OCI-LY3 (cell line): Measurements from ENCODE around the gene CYBB.

Experiments
- H2AFZ ChIP-seq: fragments of 200-600, 300-600 bp; shearing (Covaris generic); 2 replicates; pipeline ENCODE4 v1.6.0; 2014; ENCODE audit warnings: antibody characterized with exemption, low read depth, low read length
- H3K27ac ChIP-seq: fragments of 200-600, 300-600 bp; sonication (generic); 2 replicates; pipeline ENCODE4 v1.5.1; 2014; ENCODE audit warnings: mild to moderate bottlenecking, low read length, moderate library complexity, mixed read lengths
- H3K27me3 ChIP-seq: fragments of 200-600, 300-600 bp; sonication (generic); 2 replicates; pipeline ENCODE4 v1.6.1; 2014; ENCODE audit warnings: low read depth, low read length, mixed read lengths
- H3K36me3 ChIP-seq: fragments of 200-600, 300-600 bp; sonication (generic); replicated peaks from 2 replicates; pipeline ENCODE3; 2014; ENCODE audit warnings: low read depth, low read length, mixed read lengths
- H3K4me1 ChIP-seq: fragments of 300-600, 200-600 bp; sonication (generic); 2 replicates; pipeline ENCODE4 v1.6.1; 2014; ENCODE audit warnings: low read length, mixed read lengths
- H3K4me2 ChIP-seq: fragments of 200-600, 300-600 bp; sonication (generic); 2 replicates; pipeline ENCODE4 v1.6.1; 2014; ENCODE audit warnings: low read length, mixed read lengths
- H3K4me3 ChIP-seq: fragments of 300-600, 200-600 bp; sonication (generic); 2 replicates; pipeline ENCODE4 v1.5.1; 2014; ENCODE audit warnings: antibody characterized with exemption, mild to moderate bottlenecking, low read length, moderate library complexity
- H3K79me2 ChIP-seq: fragments of 300-600, 200-600 bp; shearing (Covaris generic); 2 replicates; pipeline ENCODE4 v1.6.1; 2014; ENCODE audit warnings: mild to moderate bottlenecking, low read length, mixed read lengths
- H3K9ac ChIP-seq: fragments of 300-600, 200-600 bp; shearing (Covaris generic); 2 replicates; pipeline ENCODE4 v1.6.0; 2014; ENCODE audit warnings: mild to moderate bottlenecking, low read length, moderate library complexity
- H3K9me3 ChIP-seq: fragments of 200-600, 300-600 bp; shearing (Covaris generic); 2 replicates; pipeline ENCODE4 v1.6.1; 2014; ENCODE audit warnings: low read length, mixed read lengths; ENCODE audit not compliant: insufficient read depth
- H4K20me1 ChIP-seq: fragments of 200-600, 300-600 bp; sonication (generic); 2 replicates; pipeline ENCODE4 v1.6.1; 2016; ENCODE audit warnings: low read length, mixed read lengths; ENCODE audit not compliant: insufficient read depth
- CTCF ChIP-seq: fragments of 200-600, 300-600 bp; sonication (generic); IDR thresholded peaks from 2 replicates; pipeline ENCODE4 v1.5.1; 2014; ENCODE audit warnings: antibody characterized with exemption, low read length, low read depth
- EZH2phosphoT487 ChIP-seq: fragments of 200-600 bp; shearing (Covaris generic); IDR thresholded peaks from 2 replicates; pipeline ENCODE4 v1.6.1; 2018; ENCODE audit warnings: antibody characterized with exemption, mixed run types, low read depth

The CYBB gene

GRCh38 chrX:37746951-37747350 is 32.9 kb upstream of the CYBB start:
- Histone ChIP-seq H3K4me2 (peak overlapping the region; percentile 85), H2AFZ (no peak overlapping the region)

GRCh38 chrX:37752281-37752680 is 27.6 kb upstream of the CYBB start:
- Histone ChIP-seq H3K27ac (no peak overlapping the region), H3K36me3 (no peaks in the 10 kb centered on the region), H3K4me2 (no peak overlapping the region), H3K4me1 (peaks cover 60% of the 10 kb centered on the region), H3K9me3 (no peaks in the 10 kb centered on the region), H3K27me3 (no peaks in the 10 kb centered on the region), H3K79me2 (no peaks in the 10 kb centered on the region), H3K9ac (no peak overlapping the region), H2AFZ (no peak overlapping the region), H3K4me3 (no peak overlapping the region), H4K20me1 (no peaks in the 10 kb centered on the region)
- TF ChIP-seq CTCF = no peak
- TF ChIP-seq EZH2phosphoT487 = no peak

More at GRCh38 chrX:37746951-37747350, 32.9 kb upstream of the CYBB start:
- H3K9me3 ChIP-seq = no peaks in the 10 kb centered on the region
- TF ChIP-seq EZH2phosphoT487 = no peak
- no peak for TF ChIP-seq CTCF
- peak overlapping the region; percentile 99 for H3K27ac ChIP-seq
- peak overlapping the region; percentile 55; the same call in 1 of the 2 replicates for H3K4me3 ChIP-seq
- no peaks in the 10 kb centered on the region for H3K36me3 ChIP-seq
- H3K4me1 ChIP-seq = peaks cover 31% of the 10 kb centered on the region
- peak overlapping the region; percentile 85 for H3K9ac ChIP-seq
- H3K27me3 ChIP-seq = no peaks in the 10 kb centered on the region
- H3K79me2 ChIP-seq = no peaks in the 10 kb centered on the region
- H4K20me1 ChIP-seq = no peaks in the 10 kb centered on the region

- Histone ChIP-seq H3K27me3 (no peaks in the 10 kb centered on the region), H3K4me3 (no peak overlapping the region), H4K20me1 (no peaks in the 10 kb centered on the region), H2AFZ (no peak overlapping the region), H3K4me1 (peaks cover 61% of the 10 kb centered on the region), H3K79me2 (no peaks in the 10 kb centered on the region), H3K27ac (peak overlapping the region; percentile 100), H3K4me2 (peak overlapping the region; percentile 71; the same call in 1 of the 2 replicates), H3K9ac (no peak overlapping the region), H3K9me3 (no peaks in the 10 kb centered on the region), H3K36me3 (no peaks in the 10 kb centered on the region)
- TF ChIP-seq CTCF (no peak), EZH2phosphoT487 (no peak)
Observed at GRCh38 chrX:37752936-37753335, 26.9 kb upstream of the CYBB start.

GRCh38 chrX:37753384-37753783 is 26.5 kb upstream of the CYBB start:
- H3K36me3 ChIP-seq = no peaks in the 10 kb centered on the region
- H4K20me1 ChIP-seq = no peaks in the 10 kb centered on the region
- no peak overlapping the region; the same call in 1 of the 2 replicates for H3K9ac ChIP-seq
- no peaks in the 10 kb centered on the region for H3K27me3 ChIP-seq
- peaks cover 66% of the 10 kb centered on the region for H3K4me1 ChIP-seq
- H2AFZ ChIP-seq = no peak overlapping the region
- H3K4me2 ChIP-seq = peak overlapping the region; percentile 71
- H3K4me3 ChIP-seq = peak overlapping the region; percentile 6; the same call in 1 of the 2 replicates
- H3K9me3 ChIP-seq = no peaks in the 10 kb centered on the region
- TF ChIP-seq CTCF (no peak), EZH2phosphoT487 (no peak)
- peak overlapping the region; percentile 100 for H3K27ac ChIP-seq
- H3K79me2 ChIP-seq = no peaks in the 10 kb centered on the region
